ENCODE measurements around the gene FAM162B.
"Not testable (repeated sequence)": the region's sequence is repeated elsewhere in the genome, so short reads cannot be mapped to it uniquely, and the experiment has no call there.

- not testable (repeated sequence) for TF ChIP-seq ZNF274 (IDR thresholded peaks at IDR 0.05; ENCODE audit: low read depth, low read length); YY1 (IDR thresholded peaks at IDR 0.05; ENCODE audit: insufficient read depth, insufficient read length)
Measured at GRCh38 chr6:116740486-116740885, 25.0 kb downstream of the FAM162B start.

Data from NT2/D1 (cell line).